Measurements from ENCODE around the gene ITPR2. TPM values are rescaled to one million over a fixed set of nuclear protein-coding genes. Genes with fewer than 3 reads are reported as not detected.

The ITPR2 gene
- polyA plus RNA-seq, 2 of the 4 experiments (the other 2 are of a cell fraction), result 3.1 to 8.1 TPM

GRCh38 chr12:26548227-26548626 is 284.8 kb downstream of the ITPR2 start:
- FAIRE-seq, result no peak
- Histone ChIP-seq H3K4me3 (no peak overlapping the region), H3K27ac (no peak overlapping the region), H3K9me3 (no peaks in the 10 kb centered on the region), H3K4me2 (no peak overlapping the region), H3K4me1 (no peaks in the 10 kb centered on the region)
- no peak for ATAC-seq
- ChIA-PET CTCF (no interaction called here), POLR2A (no interaction called here)
- no peak for DNase-seq (ENCODE audit: low read depth in 1 of 2, low spot score in 1 of 2)
- no peak for TF ChIP-seq CHD4 (IDR thresholded peaks at IDR 0.05; ENCODE audit: borderline replicate concordance)
- no peak for TF ChIP-seq EHMT2 (IDR thresholded peaks at IDR 0.05; ENCODE audit: low read depth)
- TF ChIP-seq JUNB (IDR thresholded peaks at IDR 0.05), result no peak
- TF ChIP-seq CTCF (IDR thresholded peaks at IDR 0.05), result no peak
- TF ChIP-seq CHD2 (IDR thresholded peaks at IDR 0.05; ENCODE audit: low read length, partially characterized antibody), result no peak
- no peak for TF ChIP-seq E2F6 (IDR thresholded peaks at IDR 0.05; ENCODE audit: borderline replicate concordance, low read depth)
- TF ChIP-seq SREBF2 (IDR thresholded peaks at IDR 0.05), result no peak
- TF ChIP-seq ATOH8 (CRISPR knock-in tag; IDR thresholded peaks at IDR 0.05; ENCODE audit: low read depth), result no peak
- no peak for TF ChIP-seq MAX (IDR thresholded peaks at IDR 0.05)
- TF ChIP-seq TP53 (CRISPR knock-in tag; IDR thresholded peaks at IDR 0.05), result no peak
- no peak for TF ChIP-seq FOXS1 (CRISPR knock-in tag; IDR thresholded peaks at IDR 0.05)
- TF ChIP-seq PBX3 (IDR thresholded peaks at IDR 0.05), result no peak
- no peak for TF ChIP-seq EHF (CRISPR knock-in tag; IDR thresholded peaks at IDR 0.05)
- no peak for TF ChIP-seq ELK1 (IDR thresholded peaks at IDR 0.05; ENCODE audit: low read depth, low read length)
- TF ChIP-seq HOXA7 (CRISPR knock-in tag; IDR thresholded peaks at IDR 0.05), result no peak
- TF ChIP-seq HDAC2 (IDR thresholded peaks at IDR 0.05), result no peak
- no peak for TF ChIP-seq CEBPB (IDR thresholded peaks at IDR 0.05)
- no peak for TF ChIP-seq KDM5A (IDR thresholded peaks at IDR 0.05)
- no peak for TF ChIP-seq NPAS2 (CRISPR knock-in tag; IDR thresholded peaks at IDR 0.05; ENCODE audit: borderline replicate concordance)
- TF ChIP-seq USF2 (IDR thresholded peaks at IDR 0.05), result no peak
- 87% methylated on average over 2 of the region's 2 CpGs for whole genome bisulfite sequencing (ENCODE audit: missing lambda C conversion rate)

GRCh38 chr12:26546535-26547314 is 286.3 kb downstream of the ITPR2 start:
- no peak for FAIRE-seq
- Histone ChIP-seq H3K4me2 (no peak overlapping the region), H3K9me3 (no peaks in the 10 kb centered on the region), H3K4me1 (no peaks in the 10 kb centered on the region), H3K4me3 (no peak overlapping the region), H3K27ac (no peak overlapping the region)
- no peak for DNase-seq (ENCODE audit: low read depth in 1 of 2, low spot score in 1 of 2)
- CTCF ChIA-PET, result no interaction called here
- POLR2A ChIA-PET, result no interaction called here
- TF ChIP-seq CEBPB (IDR thresholded peaks at IDR 0.05) (no peak), NPAS2 (CRISPR knock-in tag; IDR thresholded peaks at IDR 0.05; ENCODE audit: borderline replicate concordance) (no peak), HOXB13 (CRISPR knock-in tag; IDR thresholded peaks at IDR 0.05; ENCODE audit: low read depth) (no peak), EP300 (IDR thresholded peaks at IDR 0.05) (no peak)
- WGBS (ENCODE audit: missing lambda C conversion rate), result 41% methylated on average over 3 of the region's 3 CpGs
- no peak for ATAC-seq

All from A549 (cell line).